Adrenal gland (tissue), 5 donors: ENCODE results near the gene BCAS3.
"Not testable (repeated sequence)": the region's sequence is repeated elsewhere in the genome, so short reads cannot be mapped to it uniquely, and the experiment has no call there.

Source experiments
- POLR2A ChIP-seq, 2 donors: fragments of 450-650 bp; IDR thresholded peaks; one replicate each; pipeline ENCODE4 v1.6.1; 2017; ENCODE audit warnings: antibody characterized with exemption in 2 of 2, mild to moderate bottlenecking in 2 of 2, moderate library complexity in 1 of 2
- TF ChIP-seq, protein P1 (sequence below), 6 experiments: fragments of 450-650 bp in 4 of 6; fragments of 200-600 bp in 2 of 6; sonication (generic) in 1 of 6; IDR thresholded peaks; 1 replicate in 5 of 6; 2 replicates in 1 of 6; pipeline versions ENCODE4 v1.5.1 to v1.8.0; 2016 to 2021; ENCODE audit warnings: antibody characterized with exemption in 6 of 6, mild to moderate bottlenecking in 2 of 6, moderate library complexity in 1 of 6
- donor health status: DM: no; HTN: no; CAD: no.

DNA sequence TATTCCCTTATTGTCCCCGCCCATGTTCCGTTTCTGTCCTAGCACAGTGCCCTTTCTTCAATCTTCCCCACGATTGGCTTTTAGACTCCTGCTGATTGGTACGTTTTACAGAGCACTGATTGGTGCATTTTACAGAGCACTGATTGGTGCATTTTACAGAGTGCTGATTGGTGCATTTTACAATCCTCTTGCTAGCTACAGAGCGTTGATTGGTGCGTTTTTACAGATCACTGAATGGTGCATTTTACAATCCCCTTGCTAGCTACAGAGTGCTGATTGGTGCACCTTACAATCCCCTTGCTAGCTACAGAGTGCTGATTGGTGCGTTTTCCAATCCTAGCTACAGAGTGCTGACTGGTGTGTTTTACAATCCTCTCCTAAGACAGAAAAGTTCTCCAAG is 3.0 kb upstream of the BCAS3 start:
- TF ChIP-seq, protein P1, sequence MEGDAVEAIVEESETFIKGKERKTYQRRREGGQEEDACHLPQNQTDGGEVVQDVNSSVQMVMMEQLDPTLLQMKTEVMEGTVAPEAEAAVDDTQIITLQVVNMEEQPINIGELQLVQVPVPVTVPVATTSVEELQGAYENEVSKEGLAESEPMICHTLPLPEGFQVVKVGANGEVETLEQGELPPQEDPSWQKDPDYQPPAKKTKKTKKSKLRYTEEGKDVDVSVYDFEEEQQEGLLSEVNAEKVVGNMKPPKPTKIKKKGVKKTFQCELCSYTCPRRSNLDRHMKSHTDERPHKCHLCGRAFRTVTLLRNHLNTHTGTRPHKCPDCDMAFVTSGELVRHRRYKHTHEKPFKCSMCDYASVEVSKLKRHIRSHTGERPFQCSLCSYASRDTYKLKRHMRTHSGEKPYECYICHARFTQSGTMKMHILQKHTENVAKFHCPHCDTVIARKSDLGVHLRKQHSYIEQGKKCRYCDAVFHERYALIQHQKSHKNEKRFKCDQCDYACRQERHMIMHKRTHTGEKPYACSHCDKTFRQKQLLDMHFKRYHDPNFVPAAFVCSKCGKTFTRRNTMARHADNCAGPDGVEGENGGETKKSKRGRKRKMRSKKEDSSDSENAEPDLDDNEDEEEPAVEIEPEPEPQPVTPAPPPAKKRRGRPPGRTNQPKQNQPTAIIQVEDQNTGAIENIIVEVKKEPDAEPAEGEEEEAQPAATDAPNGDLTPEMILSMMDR (IDR thresholded peaks at IDR 0.05) = not testable (repeated sequence)
- not testable (repeated sequence) for TF ChIP-seq POLR2A (IDR thresholded peaks at IDR 0.05)
